Stimulated activated CD4-positive, alpha-beta T cell treated with anti-CD3 and anti-CD28 coated beads, Interleukin-2, amount 100 ng/mL, for 4 hours (primary cell): Measurements from ENCODE around the gene PARD3.
"Not testable (repeated sequence)": the region's sequence is repeated elsewhere in the genome, so short reads cannot be mapped to it uniquely, and the experiment has no call there.

ENCODE experiments used
- DNase-seq: peaks from one replicate; pipeline ENCODE4 v3.0.0-alpha.2; 2020; ENCODE audit warnings: low read depth

Gene PARD3

GRCh38 chr10:34098821-34099567 lies 716.1 kb downstream of the PARD3 start:
- no peak for DNase-seq

- no peak for DNase-seq
Measured at GRCh38 chr10:34097682-34098081, 717.4 kb downstream of the PARD3 start.

GRCh38 chr10:34094961-34095360 lies 720.1 kb downstream of the PARD3 start:
- DNase-seq: no peak

- DNase-seq: no peak
Measured at GRCh38 chr10:34094146-34094696, 720.9 kb downstream of the PARD3 start.

GRCh38 chr10:34092891-34093290 lies 722.2 kb downstream of the PARD3 start:
- no peak for DNase-seq

- DNase-seq: no peak
Measured at GRCh38 chr10:34091635-34092195, 723.4 kb downstream of the PARD3 start.

- no peak for DNase-seq
Measured at GRCh38 chr10:34089253-34089652, 725.8 kb downstream of the PARD3 start.

- DNase-seq: no peak
Measured at GRCh38 chr10:34088208-34088794, 726.8 kb downstream of the PARD3 start.

GRCh38 chr10:34087095-34087418 lies 728.0 kb downstream of the PARD3 start:
- no peak for DNase-seq

- no peak for DNase-seq
Measured at GRCh38 chr10:34083567-34083966, 731.5 kb downstream of the PARD3 start.

GRCh38 chr10:34081948-34082347 lies 733.1 kb downstream of the PARD3 start:
- no peak for DNase-seq

GRCh38 chr10:34081347-34081743 lies 733.8 kb downstream of the PARD3 start:
- DNase-seq: no peak

- DNase-seq: no peak
Measured at GRCh38 chr10:34080485-34081346, 734.4 kb downstream of the PARD3 start.

- DNase-seq: no peak
Measured at GRCh38 chr10:34079702-34080484, 735.2 kb downstream of the PARD3 start.

GRCh38 chr10:34078745-34079470 lies 736.2 kb downstream of the PARD3 start:
- no peak for DNase-seq

- DNase-seq: no peak
Measured at GRCh38 chr10:34078017-34078744, 736.9 kb downstream of the PARD3 start.

GRCh38 chr10:34076443-34076842 lies 738.7 kb downstream of the PARD3 start:
- no peak for DNase-seq

- no peak for DNase-seq
Measured at GRCh38 chr10:34075254-34075926, 739.7 kb downstream of the PARD3 start.

GRCh38 chr10:34074051-34074450 lies 741.0 kb downstream of the PARD3 start:
- DNase-seq: no peak

- not testable (repeated sequence) for DNase-seq
Measured at GRCh38 chr10:34067741-34068140, 747.4 kb downstream of the PARD3 start.
